MM.1S (cell line): ENCODE data around the gene MACROD2.

Experiments used
- DNase-seq: peaks from one replicate; pipeline ENCODE4 v3.0.0-alpha.2; 2015
- H2AFZ ChIP-seq: fragments of 300-600 bp; sonication (generic); 2 replicates; pipeline ENCODE4 v1.6.0; 2016; ENCODE audit warnings: antibody characterized with exemption, low read length
- H3F3A ChIP-seq: fragments of 300-600 bp; sonication (generic); 2 replicates; pipeline ENCODE4 v1.6.1; 2016; ENCODE audit warnings: mild to moderate bottlenecking, antibody characterized with exemption, low read length, moderate library complexity, mixed read lengths; ENCODE audit not compliant: insufficient read depth
- H3K27ac ChIP-seq: fragments of 300-600 bp; sonication (generic); 2 replicates; pipeline ENCODE4 v1.5.1; 2016; ENCODE audit warnings: mild to moderate bottlenecking, low read length
- H3K27me3 ChIP-seq: fragments of 300-600 bp; sonication (generic); replicated peaks from 2 replicates; pipeline ENCODE4 v1.6.0; 2016; ENCODE audit warnings: low read length; ENCODE audit not compliant: insufficient read depth
- H3K36me3 ChIP-seq: fragments of 300-600 bp; sonication (generic); replicated peaks from 2 replicates; pipeline ENCODE4 v1.6.1; 2016; ENCODE audit warnings: mild to moderate bottlenecking, low read length, mixed read lengths; ENCODE audit not compliant: insufficient read depth
- H3K4me1 ChIP-seq: fragments of 300-600 bp; sonication (generic); 2 replicates; pipeline ENCODE4 v1.6.1; 2016; ENCODE audit warnings: low read length, mixed read lengths
- H3K4me2 ChIP-seq: fragments of 300-600 bp; sonication (generic); 2 replicates; pipeline ENCODE4 v1.6.0; 2016; ENCODE audit warnings: low read depth, low read length
- H3K4me3 ChIP-seq: fragments of 300-600 bp; sonication (generic); 2 replicates; pipeline ENCODE4 v1.5.1; 2016; ENCODE audit warnings: low read length, mixed read lengths
- H3K79me2 ChIP-seq: fragments of 300-600 bp; sonication (generic); 2 replicates; pipeline ENCODE4 v1.6.1; 2016; ENCODE audit warnings: mixed run types, low read length, mixed read lengths
- H3K9ac ChIP-seq: fragments of 300-600 bp; sonication (generic); 2 replicates; pipeline ENCODE4 v1.6.1; 2016; ENCODE audit warnings: low read length, mixed read lengths
- H3K9me2 ChIP-seq: fragments of 300-600 bp; sonication (generic); replicated peaks from 2 replicates; pipeline ENCODE4 v1.6.1; 2016; ENCODE audit warnings: mild to moderate bottlenecking, low read length, mixed read lengths; ENCODE audit not compliant: insufficient read depth
- H3K9me3 ChIP-seq: fragments of 300-600 bp; sonication (generic); replicated peaks from 2 replicates; pipeline ENCODE4 v1.6.1; 2016; ENCODE audit warnings: mild to moderate bottlenecking, low read length, mixed read lengths; ENCODE audit not compliant: insufficient read depth
- H4K20me1 ChIP-seq: fragments of 300-600 bp; sonication (generic); 2 replicates; pipeline ENCODE4 v1.6.1; 2016; ENCODE audit warnings: mild to moderate bottlenecking, low read length, moderate library complexity, mixed read lengths; ENCODE audit not compliant: insufficient read depth
- EZH2 ChIP-seq: fragments of 300-600 bp; sonication (generic); optimal IDR thresholded peaks from 2 replicates; pipeline ENCODE3; 2017; ENCODE audit warnings: low read depth, mild to moderate bottlenecking, antibody characterized with exemption, low read length, mixed read lengths
- EZH2phosphoT487 ChIP-seq: fragments of 300-600 bp; sonication (generic); IDR thresholded peaks from 2 replicates; pipeline ENCODE4 v1.6.1; 2018; ENCODE audit warnings: antibody characterized with exemption, low read length
- TF ChIP-seq, protein P1 (sequence below): fragments of 300-600 bp; sonication (generic); IDR thresholded peaks from 2 replicates; pipeline ENCODE4 v1.5.1; 2016; ENCODE audit warnings: antibody characterized with exemption, low read length, mixed read lengths

The MACROD2 gene

DNA sequence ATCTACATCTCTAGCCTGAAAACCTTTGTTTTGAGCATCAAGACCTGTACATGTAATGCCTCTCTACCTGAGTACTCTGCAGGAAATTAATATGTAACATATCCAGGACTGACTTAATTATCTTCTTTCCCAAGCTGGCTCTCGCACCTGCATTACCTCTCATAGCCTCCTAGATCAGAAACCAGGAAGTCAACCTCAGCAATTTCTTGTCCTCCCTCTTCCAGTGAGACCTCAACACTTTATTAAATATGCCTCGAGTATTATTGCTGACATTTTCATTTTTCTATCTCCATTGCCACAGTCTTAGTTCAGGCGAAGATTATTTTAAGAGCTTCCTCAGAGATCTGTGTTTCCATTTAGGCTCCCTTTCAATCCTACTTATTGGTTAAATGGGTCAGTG, 69.0 kb downstream of the MACROD2 start:
- H3K79me2 ChIP-seq, result no peaks in the 10 kb centered on the region
- H3F3A ChIP-seq, result no peaks in the 10 kb centered on the region
- H3K9ac ChIP-seq, result no peak overlapping the region
- no peaks in the 10 kb centered on the region for H3K36me3 ChIP-seq
- no peaks in the 10 kb centered on the region for H3K9me2 ChIP-seq
- H3K4me3 ChIP-seq, result no peak overlapping the region
- TF ChIP-seq, protein P1, sequence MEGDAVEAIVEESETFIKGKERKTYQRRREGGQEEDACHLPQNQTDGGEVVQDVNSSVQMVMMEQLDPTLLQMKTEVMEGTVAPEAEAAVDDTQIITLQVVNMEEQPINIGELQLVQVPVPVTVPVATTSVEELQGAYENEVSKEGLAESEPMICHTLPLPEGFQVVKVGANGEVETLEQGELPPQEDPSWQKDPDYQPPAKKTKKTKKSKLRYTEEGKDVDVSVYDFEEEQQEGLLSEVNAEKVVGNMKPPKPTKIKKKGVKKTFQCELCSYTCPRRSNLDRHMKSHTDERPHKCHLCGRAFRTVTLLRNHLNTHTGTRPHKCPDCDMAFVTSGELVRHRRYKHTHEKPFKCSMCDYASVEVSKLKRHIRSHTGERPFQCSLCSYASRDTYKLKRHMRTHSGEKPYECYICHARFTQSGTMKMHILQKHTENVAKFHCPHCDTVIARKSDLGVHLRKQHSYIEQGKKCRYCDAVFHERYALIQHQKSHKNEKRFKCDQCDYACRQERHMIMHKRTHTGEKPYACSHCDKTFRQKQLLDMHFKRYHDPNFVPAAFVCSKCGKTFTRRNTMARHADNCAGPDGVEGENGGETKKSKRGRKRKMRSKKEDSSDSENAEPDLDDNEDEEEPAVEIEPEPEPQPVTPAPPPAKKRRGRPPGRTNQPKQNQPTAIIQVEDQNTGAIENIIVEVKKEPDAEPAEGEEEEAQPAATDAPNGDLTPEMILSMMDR, result no peak
- TF ChIP-seq EZH2phosphoT487 (no peak), EZH2 (no peak)
- H3K9me3 ChIP-seq, result no peaks in the 10 kb centered on the region
- H3K27ac ChIP-seq, result no peak overlapping the region
- H3K4me2 ChIP-seq, result peak overlapping the region; percentile 31
- no peaks in the 10 kb centered on the region for H4K20me1 ChIP-seq
- DNase-seq, result peak; percentile 38
- no peaks in the 10 kb centered on the region for H3K27me3 ChIP-seq
- no peak overlapping the region for H2AFZ ChIP-seq
- peaks cover 7% of the 10 kb centered on the region for H3K4me1 ChIP-seq

- Histone ChIP-seq H3K4me3 (no peak overlapping the region), H3K27me3 (no peaks in the 10 kb centered on the region), H3K27ac (no peak overlapping the region), H3K79me2 (no peaks in the 10 kb centered on the region), H3F3A (no peaks in the 10 kb centered on the region), H3K4me1 (peaks cover 7% of the 10 kb centered on the region), H3K36me3 (no peaks in the 10 kb centered on the region), H3K9me2 (no peaks in the 10 kb centered on the region), H2AFZ (no peak overlapping the region), H3K9ac (no peak overlapping the region), H3K9me3 (no peaks in the 10 kb centered on the region), H3K4me2 (no peak overlapping the region), H4K20me1 (no peaks in the 10 kb centered on the region)
- TF ChIP-seq EZH2 (no peak), EZH2phosphoT487 (no peak)
- TF ChIP-seq, protein P1, result no peak
- DNase-seq, result no peak
Observed at GRCh38 chr20:14064921-14065320, 69.6 kb downstream of the MACROD2 start.

GRCh38 chr20:14065774-14066173, 70.5 kb downstream of the MACROD2 start:
- Histone ChIP-seq H2AFZ (no peak overlapping the region), H4K20me1 (no peaks in the 10 kb centered on the region), H3K9me2 (no peaks in the 10 kb centered on the region), H3K27me3 (no peaks in the 10 kb centered on the region), H3K4me2 (no peak overlapping the region), H3K4me3 (no peak overlapping the region), H3K9ac (no peak overlapping the region), H3K36me3 (no peaks in the 10 kb centered on the region), H3K79me2 (no peaks in the 10 kb centered on the region), H3K9me3 (no peaks in the 10 kb centered on the region), H3K4me1 (peaks cover 7% of the 10 kb centered on the region), H3F3A (no peaks in the 10 kb centered on the region), H3K27ac (no peak overlapping the region)
- TF ChIP-seq EZH2 (no peak), EZH2phosphoT487 (no peak)
- TF ChIP-seq, protein P1, result no peak
- DNase-seq, result no peak
